HS-27A (cell line): ENCODE measurements around the gene XPO6.

ENCODE experiments used
- DNase-seq: peaks from one replicate; pipeline ENCODE4 v3.0.0-alpha.2; 2012; ENCODE audit warnings: low read depth, missing footprints

Gene XPO6

DNA sequence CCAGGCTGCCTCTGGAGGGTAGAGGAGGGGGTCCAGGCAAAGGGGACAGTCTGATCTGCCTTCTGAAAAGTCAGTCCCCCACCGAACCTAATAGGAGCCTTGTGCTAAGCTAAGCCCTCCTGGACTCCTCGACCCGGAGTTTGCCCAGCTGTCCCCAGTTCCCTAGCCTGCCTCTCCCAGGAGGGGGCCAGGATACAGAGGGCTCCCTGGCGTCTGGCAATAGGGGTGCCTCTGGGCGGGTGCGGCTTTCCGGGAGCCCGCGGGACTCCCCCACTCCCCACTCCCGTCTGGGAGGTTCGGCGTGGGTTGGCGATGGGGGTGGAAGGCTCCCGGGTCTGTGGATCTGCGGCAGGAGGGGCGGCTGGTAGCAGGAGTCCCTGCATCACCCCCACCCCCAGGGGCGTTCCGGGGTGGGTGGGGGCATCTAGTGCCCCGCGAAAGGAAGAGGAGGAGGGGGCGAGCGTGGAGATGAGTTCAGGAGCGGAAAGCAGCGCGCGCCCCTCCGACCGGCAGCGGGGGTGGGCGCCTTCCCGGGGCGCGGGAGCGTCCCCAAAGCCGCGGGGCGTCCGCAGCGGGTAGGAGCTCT, 149.4 kb downstream of the XPO6 start:
- no peak for DNase-seq

DNA sequence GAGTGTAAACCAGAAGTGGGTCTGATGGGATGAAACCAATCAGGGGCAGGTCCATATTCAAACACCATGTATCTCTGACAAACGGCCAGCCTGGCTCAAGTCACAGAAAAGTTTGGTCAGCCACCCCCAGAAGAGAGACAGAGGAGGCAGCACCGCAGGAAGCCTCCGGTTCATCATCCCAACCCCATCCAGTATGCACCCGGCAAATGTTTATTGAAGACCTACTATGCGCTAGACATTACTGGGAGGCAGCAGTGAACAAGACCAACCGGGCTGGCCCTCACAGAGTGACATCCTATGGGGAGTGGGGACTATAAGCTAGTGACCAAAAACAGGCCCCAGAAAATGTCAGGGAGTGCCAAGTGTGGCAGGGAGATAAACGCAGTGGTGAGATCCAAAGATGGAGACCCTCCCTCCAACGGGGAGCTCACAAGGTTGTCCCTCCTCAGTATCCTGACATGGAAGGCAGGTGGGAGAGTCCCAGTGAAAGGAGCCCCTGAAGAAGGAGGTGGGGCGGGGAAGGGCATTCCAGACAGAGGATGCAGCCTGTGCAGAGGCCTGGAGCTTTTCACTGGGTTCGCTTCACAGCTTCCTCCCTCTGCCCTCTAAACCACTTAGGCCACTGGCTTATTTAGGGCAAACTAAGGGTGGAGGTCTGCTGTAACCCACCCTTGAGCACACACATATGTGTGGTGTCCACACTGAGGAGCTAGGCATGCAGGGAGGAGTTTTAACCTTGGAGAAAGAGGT, 150.2 kb downstream of the XPO6 start:
- no peak for DNase-seq

DNA sequence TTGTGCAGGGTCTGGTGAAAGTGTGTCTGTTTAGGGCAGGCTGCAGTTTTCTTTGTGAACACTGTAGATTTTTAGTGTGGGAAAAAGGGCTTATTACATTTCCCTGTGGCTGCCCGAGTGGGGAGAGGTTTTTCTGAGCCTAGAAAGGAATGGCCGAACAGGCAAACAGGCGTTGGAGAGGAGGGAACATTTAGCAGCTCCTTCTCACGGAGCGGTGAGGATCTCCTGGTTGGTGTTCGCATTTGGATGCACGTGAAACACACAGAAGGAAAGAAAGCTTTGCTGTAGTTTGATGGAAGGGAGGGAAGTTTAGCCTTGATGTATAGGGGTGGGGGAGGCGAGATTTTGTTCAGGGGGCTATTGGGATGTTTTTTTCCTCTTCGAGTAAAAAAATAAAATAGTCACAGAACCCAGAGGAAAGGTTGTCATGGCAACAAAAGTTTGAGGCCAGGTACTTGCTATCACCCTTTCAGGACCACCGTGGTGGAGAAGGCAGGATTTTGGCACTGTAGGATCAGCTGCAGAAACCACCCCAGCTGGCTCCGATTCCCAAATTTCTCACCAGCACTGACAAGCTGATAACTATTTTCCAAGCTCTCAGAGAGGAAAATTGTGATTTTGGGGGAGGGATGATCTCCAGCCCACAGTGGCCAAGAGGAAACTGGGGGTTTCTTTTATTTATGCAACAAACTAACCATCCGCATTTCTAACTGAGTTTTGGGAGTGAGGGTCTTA, 151.8 kb downstream of the XPO6 start:
- DNase-seq: no peak

DNA sequence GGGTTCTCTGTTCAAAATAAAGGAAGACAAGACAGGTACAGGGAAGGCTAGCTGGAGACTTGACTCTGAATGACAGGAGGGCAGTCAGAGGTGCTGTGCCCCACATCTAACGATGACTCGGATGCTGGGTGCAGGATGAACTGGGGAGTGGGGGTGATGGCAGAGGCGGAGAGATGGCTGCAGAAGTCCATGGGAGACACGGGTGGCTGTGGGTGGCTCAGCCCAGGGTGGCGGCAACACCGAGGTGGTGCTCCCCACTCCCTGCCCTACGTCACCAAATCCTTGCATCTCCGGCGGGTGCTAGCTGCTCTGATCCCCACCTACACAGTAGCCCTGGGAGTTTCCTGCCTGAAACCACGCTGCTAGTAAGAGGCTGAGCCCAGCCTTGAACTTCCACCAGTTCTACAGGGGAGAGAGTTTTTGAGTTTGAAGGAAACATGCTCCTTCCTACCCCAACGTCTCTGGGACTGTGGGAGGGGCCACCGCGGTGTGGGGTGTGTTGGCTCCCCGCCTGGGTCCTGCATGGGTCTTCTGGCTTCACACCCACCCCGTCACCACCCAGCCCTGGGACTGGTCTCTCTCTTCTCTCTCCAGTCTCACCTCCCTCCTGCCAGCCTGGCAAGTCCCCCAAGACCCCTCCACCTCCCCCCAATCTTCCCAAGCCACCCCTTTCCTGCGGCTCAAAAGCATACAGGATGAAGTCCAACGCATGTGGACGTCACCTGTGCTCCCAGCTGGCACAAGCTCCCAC, 152.8 kb downstream of the XPO6 start:
- DNase-seq: no peak

DNA sequence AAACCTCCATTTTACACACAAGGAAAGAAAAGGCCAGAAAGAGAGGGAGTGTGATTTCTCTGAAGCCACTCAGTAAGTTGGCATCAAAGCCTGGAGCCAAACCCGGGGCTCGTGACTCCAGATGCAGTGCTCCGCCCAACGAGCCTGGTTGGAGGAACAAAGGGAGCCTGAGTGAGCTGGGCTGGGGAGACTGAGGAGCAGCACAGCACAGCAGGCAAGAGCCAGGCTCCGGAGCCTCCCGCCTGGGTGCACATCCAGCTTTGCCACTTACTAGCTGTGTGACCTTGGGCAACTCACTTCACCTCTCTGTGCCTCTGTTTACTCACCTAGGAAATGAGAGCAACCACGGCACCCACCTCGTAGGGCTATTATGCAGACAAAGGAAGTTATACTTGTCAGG, 153.8 kb downstream of the XPO6 start:
- DNase-seq: no peak

DNA sequence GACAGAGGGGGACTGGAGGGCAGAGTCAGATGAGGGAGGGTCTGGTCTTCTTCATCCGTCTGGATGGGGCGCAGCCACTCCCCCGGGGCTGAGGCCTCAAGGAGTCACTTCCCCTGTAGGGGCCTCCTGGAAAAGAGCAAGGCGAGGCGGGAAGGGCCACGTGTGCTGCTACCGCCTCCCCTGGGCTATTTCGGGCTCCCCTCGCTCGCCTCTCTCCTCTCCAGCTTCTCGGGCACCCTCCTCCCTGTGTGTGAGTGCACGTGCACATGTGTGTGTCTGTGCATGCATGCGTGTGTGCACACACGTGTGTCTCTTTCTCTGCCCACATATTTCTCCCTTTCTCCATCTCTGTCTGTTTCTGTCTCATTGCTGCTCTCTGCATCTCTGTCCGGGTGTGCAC, 158.3 kb downstream of the XPO6 start:
- no peak for DNase-seq

DNA sequence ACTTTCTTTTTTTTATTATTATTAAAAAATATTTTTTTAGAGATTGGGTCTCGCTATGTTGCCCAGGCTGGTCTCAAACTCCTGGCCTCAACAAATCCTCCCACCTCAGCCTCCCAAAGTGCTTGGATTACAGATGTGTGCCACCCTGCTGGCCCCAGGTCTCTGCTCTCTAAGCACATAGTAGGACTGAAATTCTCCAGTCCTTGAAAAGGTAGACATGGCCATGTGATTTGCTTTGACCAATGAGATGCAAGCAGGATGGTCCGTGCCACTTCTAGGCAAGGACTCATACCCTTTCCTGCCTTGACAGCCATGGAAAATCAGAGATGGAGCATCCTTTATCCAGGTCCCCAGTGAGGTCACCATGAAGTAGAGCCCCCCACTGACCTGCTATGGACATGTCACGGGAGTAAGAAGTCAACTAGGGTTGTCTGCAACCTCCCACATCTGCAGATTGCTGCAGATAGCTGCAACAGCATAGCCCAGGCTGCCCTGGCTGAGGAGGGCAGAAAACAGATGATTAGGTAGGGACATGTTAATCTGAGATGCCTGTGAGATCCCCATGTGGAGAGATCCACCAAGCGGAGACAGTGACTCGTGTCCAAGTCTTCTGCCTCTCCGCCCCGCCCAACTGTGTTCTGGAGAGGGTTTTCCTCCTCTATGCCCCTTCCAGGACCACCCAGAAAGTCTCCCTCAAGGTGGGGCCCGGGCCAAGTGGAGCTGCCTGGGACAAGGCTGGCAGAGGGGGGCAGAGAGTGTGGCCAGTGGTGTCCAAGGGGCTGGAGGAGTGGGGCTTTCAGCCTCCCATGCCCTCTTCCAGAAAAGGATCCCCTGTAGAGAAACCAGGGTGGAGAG, 159.3 kb downstream of the XPO6 start:
- no peak for DNase-seq

DNA sequence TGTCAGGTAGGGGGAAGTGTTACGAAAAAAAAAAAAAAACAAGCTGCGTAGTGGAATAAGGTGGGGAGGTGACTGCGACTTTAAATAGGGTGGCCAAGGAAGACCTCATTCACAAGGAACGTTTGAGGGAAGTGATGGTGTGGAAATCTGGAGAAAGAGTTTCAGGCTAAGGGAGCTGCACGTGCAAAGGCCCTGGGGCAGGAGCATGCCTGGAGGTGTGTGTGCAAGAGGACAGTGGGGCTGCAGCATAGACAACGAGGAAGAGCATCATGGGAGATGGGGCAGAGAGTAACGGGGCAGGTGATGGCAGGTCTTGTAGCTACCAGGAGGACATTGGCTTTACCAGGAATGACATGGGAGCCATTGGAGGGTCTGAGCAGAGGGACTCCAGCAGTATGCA, 160.3 kb downstream of the XPO6 start:
- no peak for DNase-seq
